IMR-90 (cell line): ENCODE results near the gene LTF. TPM values are rescaled to one million over a fixed set of nuclear protein-coding genes. Genes with fewer than 3 reads are reported as not detected.

Experiments
- ATAC-seq: fragments of 200-7000 bp; cut with Tn5 transposase; 2 replicates; pipeline ENCODE4 v1.9.1; 2020; ENCODE audit warnings: low read depth, mild to moderate bottlenecking, moderate library complexity
- BruUV-seq: library from RNA; stranded (reverse); fragments of 400-500 nt; replicated peaks from 2 replicates; lab custom pipeline; 2021; lab: Mats Ljungman, UMichigan
- CTCF ChIA-PET: fragments of 300-600 bp; formaldehyde crosslinking; extraction: SDS; loops from one replicate; lab custom pipeline; 2021; ENCODE audit warnings: antibody characterized with exemption; lab: Yijun Ruan, JAX
- POLR2A ChIA-PET: fragments of 300-600 bp; sonication (Branson Sonifier 250); formaldehyde crosslinking; loops from one replicate; lab custom pipeline; 2022; ENCODE audit warnings: antibody characterized with exemption; ENCODE audit not compliant: unreplicated experiment; lab: Charles Lee
- DNase-seq: peaks from one replicate; pipeline ENCODE4 v3.0.0; 2013
- H2AFZ ChIP-seq: replicated peaks from 2 replicates; pipeline ENCODE3; 2013; ENCODE audit warnings: low read length, mild to moderate bottlenecking; ENCODE audit not compliant: poor library complexity
- H2AK5ac ChIP-seq: 2 replicates; pipeline ENCODE4 v1.6.1; 2013; ENCODE audit warnings: low read depth, low read length, inconsistent platforms
- H2AK9ac ChIP-seq: replicated peaks from 2 replicates; pipeline ENCODE3; 2013; ENCODE audit warnings: mild to moderate bottlenecking, low read depth, low read length, moderate library complexity; ENCODE audit not compliant: poor library complexity
- H2BK120ac ChIP-seq: 2 replicates; pipeline ENCODE4 v1.6.1; 2013; ENCODE audit warnings: low read depth, low read length, inconsistent platforms
- H2BK15ac ChIP-seq: 3 replicates; pipeline ENCODE4 v1.6.1; 2013; ENCODE audit warnings: low read depth, low read length, inconsistent platforms
- H2BK20ac ChIP-seq: 2 replicates; pipeline ENCODE4 v1.6.1; 2013; ENCODE audit warnings: low read depth, mild to moderate bottlenecking, inconsistent platforms, low read length, moderate library complexity
- H2BK5ac ChIP-seq: 2 replicates; pipeline ENCODE4 v1.6.1; 2013; ENCODE audit warnings: mild to moderate bottlenecking, low read depth, low read length, inconsistent platforms; ENCODE audit not compliant: poor library complexity, severe bottlenecking
- H3K14ac ChIP-seq: replicated peaks from 2 replicates; pipeline ENCODE4 v1.6.1; 2013; ENCODE audit warnings: low read depth, low read length, inconsistent platforms
- H3K18ac ChIP-seq: 2 replicates; pipeline ENCODE4 v1.6.1; 2013; ENCODE audit warnings: low read depth, low read length, control low read depth
- H3K23ac ChIP-seq: 2 replicates; pipeline ENCODE4 v1.6.1; 2013; ENCODE audit warnings: low read depth, low read length, inconsistent platforms
- H3K27ac ChIP-seq: 2 replicates; pipeline ENCODE4 v1.5.1; 2013; ENCODE audit warnings: mild to moderate bottlenecking, control low read depth, low read length; ENCODE audit not compliant: insufficient read depth
- H3K27me3 ChIP-seq: 2 replicates; pipeline ENCODE4 v1.6.1; 2013; ENCODE audit warnings: low read length; ENCODE audit not compliant: control insufficient read depth, insufficient read depth
- H3K36me3 ChIP-seq: 2 replicates; pipeline ENCODE4 v1.6.1; 2013; ENCODE audit warnings: low read length, mixed read lengths; ENCODE audit not compliant: control insufficient read depth, insufficient read depth
- H3K4ac ChIP-seq: 2 replicates; pipeline ENCODE4 v1.6.1; 2013; ENCODE audit warnings: low read depth, low read length, inconsistent platforms
- H3K4me1 ChIP-seq: 2 replicates; pipeline ENCODE4 v1.6.1; 2013; ENCODE audit warnings: low read length, mixed read lengths; ENCODE audit not compliant: control insufficient read depth, insufficient read depth
- H3K4me2 ChIP-seq: 2 replicates; pipeline ENCODE4 v1.6.1; 2013; ENCODE audit warnings: low read depth, mild to moderate bottlenecking, control low read depth, low read length, moderate library complexity
- H3K4me3 ChIP-seq: 2 replicates; pipeline ENCODE4 v1.5.1; 2013; ENCODE audit warnings: low read depth, mild to moderate bottlenecking, control low read depth, low read length, moderate library complexity; ENCODE audit not compliant: insufficient read depth
- H3K56ac ChIP-seq: 2 replicates; pipeline ENCODE4 v1.6.1; 2013; ENCODE audit warnings: low read length, inconsistent platforms; ENCODE audit not compliant: insufficient read depth; ENCODE audit errors: extremely low read depth
- H3K79me1 ChIP-seq, 2 experiments: 2 replicates each; pipeline ENCODE4 v1.6.1; 2013; ENCODE audit warnings: low read length in 2 of 2, inconsistent platforms in 1 of 2, low read depth in 1 of 2
- H3K9ac ChIP-seq: 2 replicates; pipeline ENCODE4 v1.6.1; 2013; ENCODE audit warnings: low read depth, low read length, control low read depth
- H3K9me1 ChIP-seq: 2 replicates; pipeline ENCODE4 v1.6.1; 2013; ENCODE audit warnings: low read length, inconsistent platforms; ENCODE audit not compliant: insufficient read depth
- H3K9me3 ChIP-seq: 2 replicates; pipeline ENCODE4 v1.6.1; 2013; ENCODE audit warnings: low read length; ENCODE audit not compliant: control insufficient read depth, insufficient read depth
- H4K20me1 ChIP-seq: 2 replicates; pipeline ENCODE4 v1.6.1; 2013; ENCODE audit warnings: low read length, inconsistent platforms; ENCODE audit not compliant: insufficient read depth
- H4K5ac ChIP-seq: 2 replicates; pipeline ENCODE4 v1.6.1; 2013; ENCODE audit warnings: mild to moderate bottlenecking, low read depth, low read length, control low read depth
- H4K8ac ChIP-seq, 2 experiments: 2 replicates each; pipeline ENCODE4 v1.6.1; 2013; ENCODE audit warnings: low read depth in 2 of 2, low read length in 2 of 2, control low read depth in 1 of 2, inconsistent platforms in 1 of 2
- H4K91ac ChIP-seq: 2 replicates; pipeline ENCODE4 v1.6.1; 2013; ENCODE audit warnings: low read depth, low read length, inconsistent platforms; ENCODE audit not compliant: insufficient read depth
- CEBPB ChIP-seq: IDR thresholded peaks from 2 replicates; pipeline ENCODE4 v1.6.1; 2012; ENCODE audit warnings: low read depth, low read length, improper control_type of control experiment
- CHD1 ChIP-seq: IDR thresholded peaks from 2 replicates; pipeline ENCODE4 v1.6.1; 2012; ENCODE audit warnings: low read depth, low read length, improper control_type of control experiment
- CTCF ChIP-seq: conservative IDR thresholded peaks from 2 replicates; pipeline ENCODE4 v1.5.1; 2012; ENCODE audit warnings: mild to moderate bottlenecking, low read depth, low read length, improper control_type of control experiment
- FOS ChIP-seq: fragments of 150-350 bp; IDR thresholded peaks from 2 replicates; pipeline ENCODE4 v1.6.1; 2016; ENCODE audit warnings: low read depth, low read length
- MAFK ChIP-seq: IDR thresholded peaks from 2 replicates; pipeline ENCODE4 v1.6.1; 2012; ENCODE audit warnings: low read depth, low read length, improper control_type of control experiment
- MAZ ChIP-seq: IDR thresholded peaks from 2 replicates; pipeline ENCODE4 v1.6.1; 2012; ENCODE audit warnings: low read depth, mild to moderate bottlenecking, low read length, improper control_type of control experiment, moderate library complexity, borderline replicate concordance
- MXI1 ChIP-seq: IDR thresholded peaks from 2 replicates; pipeline ENCODE4 v1.6.1; 2012; ENCODE audit warnings: low read depth, mild to moderate bottlenecking, low read length, moderate library complexity, borderline replicate concordance
- NFE2L2 ChIP-seq: fragments of 150-350 bp; IDR thresholded peaks from 2 replicates; pipeline ENCODE4 v1.6.1; 2016; ENCODE audit warnings: low read depth, mild to moderate bottlenecking, low read length
- POLR2A ChIP-seq: IDR thresholded peaks from 2 replicates; pipeline ENCODE4 v1.6.1; 2012; ENCODE audit warnings: mild to moderate bottlenecking, low read depth, low read length
- RAD21 ChIP-seq: IDR thresholded peaks from 2 replicates; pipeline ENCODE4 v1.6.1; 2012; ENCODE audit warnings: low read length, improper control_type of control experiment
- WGBS, 2 experiments: methylation state at CpG; one replicate each; pipeline versions ENCODE4 v1.1.5 to v1.1.7; 2013; ENCODE audit warnings: missing lambda C conversion rate in 2 of 2; ENCODE audit not compliant: insufficient read length in 1 of 2; ENCODE audit errors: extremely low coverage in 2 of 2; 5-methylcytosine and 5-hydroxymethylcytosine counted together
- dilution Hi-C: fragments of 300-500 bp; cut with HindIII; formaldehyde crosslinking; loops from one replicate; pipeline ENCODE4 v1.14.3; 2018; ENCODE audit warnings: low sequenced_read_pairs; ENCODE audit not compliant: unreplicated experiment
- in situ Hi-C: fragments of 300-500 bp; cut with MboI; formaldehyde crosslinking; loops from 3 replicates; pipeline ENCODE4 v1.14.3; 2019; ENCODE audit warnings: low sequenced_read_pairs, inconsistent platforms, mixed read lengths
- intact Hi-C: fragments of 100-400 bp; cut with micrococcal nuclease; formaldehyde crosslinking; loops from 2 replicates; pipeline ENCODE4 v1.10.0; 2022
- polyA plus RNA-seq, 3 experiments: library from polyadenylated mRNA; depleted of rRNA; stranded (reverse); fragments of >200 nt; gene quantifications; 2 replicates each; pipeline ENCODE4 v1.2.3, GENCODE V29; 2012; ENCODE audit warnings: low replicate concordance in 1 of 3
- total RNA-seq: library from RNA; depleted of rRNA; stranded (reverse); fragments of >200 nt; gene quantifications from 2 replicates; pipeline ENCODE4 v1.2.3, GENCODE V29; 2012

LTF gene
- total and polyA plus RNA-seq, 2 of the 4 experiments (the other 2 are of a cell fraction): not detected

- Histone ChIP-seq H3K36me3 (no peaks in the 10 kb centered on the region), H2BK120ac (no peak overlapping the region), H2BK15ac (no peak overlapping the region), H4K20me1 (no peaks in the 10 kb centered on the region), H2AK5ac (no peak overlapping the region), H2AK9ac (no peak overlapping the region), H4K8ac (no peak overlapping the region), H4K5ac (no peak overlapping the region), H3K27ac (no peak overlapping the region), H2BK5ac (no peak overlapping the region), H2AFZ (no peak overlapping the region), H4K91ac (no peak overlapping the region), H3K4me2 (no peak overlapping the region), H3K23ac (no peak overlapping the region), H3K18ac (no peak overlapping the region), H3K79me1 (no peaks in the 10 kb centered on the region), H3K4me1 (no peaks in the 10 kb centered on the region), H2BK20ac (no peak overlapping the region), H3K14ac (no peak overlapping the region), H3K4me3 (no peak overlapping the region), H3K4ac (no peak overlapping the region), H3K27me3 (peaks cover 48% of the 10 kb centered on the region), H3K56ac (no peak overlapping the region), H3K9ac (no peak overlapping the region), H3K9me3 (no peaks in the 10 kb centered on the region), H3K9me1 (no peaks in the 10 kb centered on the region)
- no TSS peak for BruUV-seq
- dilution Hi-C loops: no loop called here
- DNase-seq (peak; percentile 8), ATAC-seq (no peak)
- intact Hi-C loops: no loop called here
- TF ChIP-seq MAZ (no peak), CHD1 (no peak), CTCF (peak; percentile 50), POLR2A (no peak), CEBPB (no peak), FOS (no peak), NFE2L2 (no peak), MAFK (no peak), RAD21 (peak; percentile 45), MXI1 (no peak)
- POLR2A ChIA-PET: no interaction called here
- in situ Hi-C loops: no loop called here
- CTCF ChIA-PET: interaction anchor here (1.0 to 1.7 kb wide), 5 partner anchors 12 to 99 kb away, joined by 3 to 7 read pairs (median 5); no protein-coding TSS in a partner anchor
- 85% methylated on average over 6 of the region's 14 CpGs; no CpG with 5 or more reads in 1 of the 2 experiments for WGBS, 2 experiments
These were observed 14.8 kb downstream of the LTF start for GRCh38 chr3:46449755-46450552.
